Putamen (tissue), 1 donor: ENCODE data around the gene PRX.
"Not testable (repeated sequence)": the region's sequence is repeated elsewhere in the genome, so short reads cannot be mapped to it uniquely, and the experiment has no call there.

Experiments used
- DNase-seq: peaks from one replicate; pipeline ENCODE4 v3.0.0-alpha.2; 2016; ENCODE audit warnings: low spot score

PRX gene

DNA sequence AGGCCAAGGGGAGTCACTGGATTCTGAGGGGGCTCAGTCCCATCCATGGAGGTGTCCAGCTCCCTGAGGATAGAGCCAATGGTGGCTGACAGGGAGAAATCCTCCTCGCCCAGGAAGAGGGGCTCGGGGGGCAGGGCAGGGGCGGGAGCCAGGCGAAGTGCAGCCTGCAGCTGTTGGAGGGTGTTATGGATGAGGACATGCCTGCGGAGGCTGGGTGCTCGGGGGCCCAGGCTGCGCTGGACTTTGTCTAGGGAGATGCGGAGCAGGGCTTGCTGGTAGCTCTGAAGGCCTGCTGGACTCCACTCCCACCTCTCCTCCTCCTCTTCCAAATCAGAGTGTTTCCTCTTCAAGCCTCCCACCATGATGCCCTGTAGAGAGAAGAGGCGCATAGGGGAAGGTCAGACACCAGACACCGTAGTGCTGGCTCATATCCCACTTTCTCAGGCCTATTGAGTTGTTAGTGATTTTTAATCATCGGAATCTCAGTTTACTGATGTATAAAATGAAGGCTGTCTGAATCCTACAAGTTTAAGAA is 28.6 kb upstream of the PRX start:
- DNase-seq, result no peak

DNA sequence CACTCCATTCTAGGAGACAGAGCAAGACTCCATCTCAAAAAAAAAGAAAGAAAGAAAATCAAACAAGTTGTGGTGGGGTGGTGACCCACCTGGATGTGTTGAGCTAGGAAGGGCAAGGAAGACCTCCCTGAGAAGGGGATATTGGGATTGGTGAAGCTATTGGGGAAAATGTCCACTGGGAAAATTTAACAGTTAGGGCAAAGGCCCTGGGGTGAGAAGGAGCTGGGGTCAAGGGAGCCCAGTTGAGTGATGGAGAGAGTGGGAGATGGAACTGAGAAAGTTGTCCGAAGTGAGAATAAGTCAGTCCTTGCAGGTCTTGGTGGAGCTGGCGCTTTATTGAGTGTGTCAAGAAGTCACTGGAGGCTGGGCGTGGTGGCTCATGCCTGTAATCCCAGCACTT is 25.1 kb upstream of the PRX start:
- no peak for DNase-seq

DNA sequence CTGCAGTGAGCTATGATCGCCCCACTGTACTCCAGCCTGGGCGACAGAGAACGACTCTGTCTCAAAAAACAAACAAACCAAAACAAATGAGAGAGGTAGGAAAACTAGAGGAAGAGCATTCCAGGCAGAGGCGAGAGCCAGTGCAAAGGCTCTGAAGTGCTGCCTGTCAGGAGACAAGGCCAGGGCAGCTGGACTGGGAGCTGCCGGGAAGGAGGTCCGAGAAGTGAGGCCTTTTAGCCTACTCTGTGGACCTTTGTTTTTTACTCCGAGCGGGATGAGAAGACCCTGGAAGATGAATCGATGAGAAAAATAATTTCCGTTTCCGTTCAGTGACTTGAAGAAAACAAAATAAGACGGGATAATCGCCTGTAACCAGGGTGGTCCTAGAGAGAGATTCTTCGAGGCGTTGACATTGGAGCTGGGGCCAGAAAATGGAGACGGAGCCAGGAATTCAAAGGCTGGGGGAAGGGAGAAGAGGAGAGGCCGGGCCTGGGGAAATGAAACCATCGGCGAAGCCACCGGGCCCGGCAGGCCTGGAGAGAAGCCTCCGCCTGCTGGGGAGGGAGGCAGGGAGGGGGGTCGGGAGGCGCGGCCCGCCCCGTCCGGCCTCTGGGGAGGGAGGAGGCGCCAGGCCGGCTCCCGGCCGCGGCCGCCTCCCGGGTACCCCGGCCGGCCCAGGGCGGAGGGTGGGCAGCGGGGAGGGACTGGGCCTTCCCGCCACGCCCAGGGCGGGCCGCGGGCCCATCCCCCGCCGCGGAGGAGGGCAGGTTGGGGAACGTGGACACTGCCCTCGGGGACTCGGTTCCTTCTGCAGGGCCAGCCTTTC is 20.4 kb upstream of the PRX start:
- peak; percentile 89 for DNase-seq

DNA sequence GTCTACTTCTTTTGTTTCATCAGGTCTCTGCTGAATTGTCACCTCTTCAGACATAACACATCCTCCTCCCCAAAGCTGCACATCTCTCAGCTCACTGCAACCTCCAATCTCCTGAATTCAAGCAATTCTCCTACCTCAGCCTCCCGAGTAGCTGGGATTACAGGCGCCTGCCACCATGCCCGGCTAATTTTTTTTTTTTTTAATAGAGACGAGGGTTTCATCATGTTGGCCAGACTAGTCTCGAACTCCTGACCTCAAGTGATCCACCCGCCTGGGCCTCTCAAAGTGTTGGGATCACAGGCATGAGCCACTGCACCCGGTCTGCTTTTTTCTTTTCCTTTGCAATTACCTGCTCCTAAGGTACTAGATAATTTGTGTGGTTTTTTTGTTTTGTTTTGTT is 19.6 kb upstream of the PRX start:
- not testable (repeated sequence) for DNase-seq

DNA sequence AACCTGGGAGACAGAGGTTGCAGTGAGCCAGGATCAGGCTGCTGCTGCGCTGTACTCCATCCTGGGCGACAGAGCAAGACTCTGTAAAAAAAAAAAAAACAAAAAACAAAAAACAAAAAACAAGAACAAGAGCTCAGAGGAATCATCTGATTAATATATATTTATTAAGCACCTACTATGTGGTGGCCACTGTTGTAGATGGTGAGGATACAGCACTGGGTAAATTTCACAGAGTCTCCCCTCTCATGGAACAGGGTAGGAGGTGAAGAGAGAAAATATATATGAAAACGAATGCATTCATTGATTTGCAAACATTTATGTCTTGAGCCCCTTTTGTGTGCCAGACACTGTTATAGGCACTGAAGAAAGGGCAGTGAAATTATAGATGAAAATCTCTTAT is 18.5 kb upstream of the PRX start:
- no peak for DNase-seq

DNA sequence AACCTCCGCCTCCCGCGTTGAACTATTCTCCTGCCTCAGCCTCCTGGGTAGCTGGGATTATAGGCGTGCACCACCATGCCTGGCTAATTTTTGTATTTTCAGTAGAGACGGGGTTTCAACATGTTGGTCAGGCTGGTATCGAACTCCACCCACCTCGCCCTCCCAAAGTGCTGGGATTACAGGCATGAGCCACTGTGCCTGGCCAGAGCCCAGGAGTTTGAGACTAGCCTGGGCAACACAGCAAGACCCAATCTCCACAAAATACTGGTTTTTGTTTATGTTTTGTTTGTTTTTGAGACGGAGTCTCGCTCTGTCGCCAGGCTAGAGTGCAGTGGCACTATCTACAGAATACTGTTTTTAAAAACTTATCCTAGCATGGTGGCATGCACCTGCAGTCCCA is 17.1 kb upstream of the PRX start:
- DNase-seq, result not testable (repeated sequence)

DNA sequence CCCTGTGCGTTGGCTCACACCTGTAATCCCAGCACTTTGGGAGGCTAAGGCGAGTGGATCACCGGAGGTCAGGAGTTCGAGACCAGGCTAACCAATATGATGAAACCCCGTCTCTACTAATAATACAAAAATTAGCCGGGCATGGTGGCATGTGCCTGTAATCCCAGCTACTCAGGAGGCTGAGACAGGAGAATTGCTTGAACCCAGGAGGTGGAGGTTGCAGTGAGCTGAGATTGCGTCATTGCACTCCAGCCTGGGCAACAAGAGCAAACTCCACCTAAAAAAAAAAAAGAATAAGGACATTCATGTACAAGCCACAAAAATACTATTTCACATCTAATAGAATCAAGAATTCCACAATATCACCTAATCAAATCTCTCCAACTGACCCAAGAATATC is 15.0 kb upstream of the PRX start:
- not testable (repeated sequence) for DNase-seq

DNA sequence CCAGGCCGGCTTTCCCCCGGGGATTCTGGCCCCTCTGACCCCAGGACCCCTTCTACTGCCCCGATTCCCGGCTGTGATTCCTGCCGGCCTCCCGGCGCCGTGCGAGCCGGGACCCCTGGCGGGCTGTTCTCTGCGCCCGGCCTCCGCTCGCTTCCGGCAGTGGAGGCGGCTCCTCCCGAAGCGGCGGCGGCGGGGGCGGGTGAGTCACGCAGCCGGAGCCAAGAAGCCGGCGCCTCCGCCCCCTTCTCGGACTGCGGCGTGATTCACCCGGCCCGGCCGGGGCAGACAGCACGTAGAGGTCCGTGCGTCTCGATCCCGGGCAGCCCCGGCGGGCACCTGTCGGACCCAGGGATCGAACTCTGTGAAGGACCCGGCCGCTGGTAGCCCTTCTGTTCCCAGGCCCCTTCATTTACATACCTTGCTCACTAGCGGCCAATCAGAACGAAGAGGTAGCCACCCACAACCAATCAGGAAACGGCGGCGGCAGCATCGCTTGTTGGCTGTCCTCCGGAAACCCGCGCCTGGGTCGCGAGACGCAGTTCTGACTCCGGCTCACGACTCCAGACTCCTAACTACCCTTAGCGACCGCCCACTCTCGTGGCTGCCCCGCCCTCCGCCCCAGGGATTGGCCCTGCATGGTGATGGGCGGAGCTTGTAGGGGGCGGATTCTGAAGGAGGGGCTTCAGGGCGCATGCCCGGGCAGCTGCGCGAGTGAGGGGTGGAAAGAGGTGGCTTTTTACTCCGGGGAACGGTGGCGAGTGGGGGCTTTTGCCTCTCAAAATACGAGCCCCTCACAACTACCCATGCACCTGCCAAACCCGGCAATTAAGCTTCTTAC is 12.5 kb upstream of the PRX start, which contains the start of gene SERTAD1:
TSS of gene SERTAD1 (minus strand) at position 543 of the 838 bp plus-strand sequence. CDS start 2,446 bp downstream, outside the sequence.
- DNase-seq, result peak; percentile 100

DNA sequence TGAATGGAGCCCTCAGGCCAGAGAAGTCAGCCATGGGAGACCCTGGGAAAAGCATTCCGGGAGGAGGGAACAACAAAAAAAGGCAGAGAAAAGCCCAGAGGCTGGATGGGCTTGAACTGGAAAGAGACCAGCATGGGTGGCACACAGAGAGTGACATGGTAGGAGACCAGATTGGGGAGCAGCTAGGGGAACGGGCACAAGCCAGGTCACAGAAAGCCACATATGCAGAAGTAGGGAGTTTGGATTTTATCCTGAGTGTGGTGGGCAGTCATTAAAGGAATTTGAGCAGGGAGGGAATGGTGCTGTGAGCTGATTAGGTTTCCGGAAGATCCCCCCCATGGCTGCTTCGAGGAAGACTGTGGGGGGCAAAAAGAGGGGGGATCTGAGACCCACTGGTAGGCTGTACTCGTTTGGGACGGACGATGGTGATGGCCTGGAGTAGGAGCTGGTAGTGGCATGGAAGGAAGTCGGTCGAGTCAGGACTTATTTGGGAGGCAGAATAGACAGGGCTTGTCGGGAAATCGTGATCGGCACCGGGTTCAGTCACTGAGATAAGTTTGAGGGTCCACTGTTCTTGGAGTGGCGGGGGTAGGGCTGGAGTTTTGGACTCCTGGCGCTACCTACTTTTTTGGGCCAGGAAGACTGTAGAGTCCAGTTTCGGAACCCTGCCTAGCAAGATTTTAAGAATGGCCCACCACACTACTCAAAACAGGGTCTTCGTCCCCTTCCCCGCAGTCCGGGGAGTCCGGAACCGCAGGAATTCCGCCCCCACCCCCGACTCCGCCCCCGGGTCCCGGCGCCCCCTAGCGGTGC is 11.7 kb upstream of the PRX start:
- DNase-seq, result no peak

DNA sequence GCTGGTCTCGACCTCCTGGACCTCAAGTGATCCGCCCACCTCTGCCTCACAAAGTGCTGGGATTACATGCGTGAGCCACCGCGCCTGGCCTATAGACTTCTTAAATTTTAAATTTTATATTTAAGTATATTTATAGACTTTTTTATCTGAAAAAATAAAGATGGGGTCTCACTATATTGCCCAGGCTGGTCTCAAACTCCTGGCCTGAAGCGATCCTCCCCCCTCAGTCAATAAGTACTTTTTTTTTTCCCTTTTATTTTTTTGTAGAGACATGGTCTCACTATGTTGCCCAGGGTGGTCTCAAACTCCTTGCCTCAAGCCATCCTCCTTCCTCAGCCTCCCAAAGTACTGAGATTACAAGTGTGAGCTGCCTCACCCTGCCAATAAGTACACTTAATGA is 10.8 kb upstream of the PRX start:
- no peak for DNase-seq

DNA sequence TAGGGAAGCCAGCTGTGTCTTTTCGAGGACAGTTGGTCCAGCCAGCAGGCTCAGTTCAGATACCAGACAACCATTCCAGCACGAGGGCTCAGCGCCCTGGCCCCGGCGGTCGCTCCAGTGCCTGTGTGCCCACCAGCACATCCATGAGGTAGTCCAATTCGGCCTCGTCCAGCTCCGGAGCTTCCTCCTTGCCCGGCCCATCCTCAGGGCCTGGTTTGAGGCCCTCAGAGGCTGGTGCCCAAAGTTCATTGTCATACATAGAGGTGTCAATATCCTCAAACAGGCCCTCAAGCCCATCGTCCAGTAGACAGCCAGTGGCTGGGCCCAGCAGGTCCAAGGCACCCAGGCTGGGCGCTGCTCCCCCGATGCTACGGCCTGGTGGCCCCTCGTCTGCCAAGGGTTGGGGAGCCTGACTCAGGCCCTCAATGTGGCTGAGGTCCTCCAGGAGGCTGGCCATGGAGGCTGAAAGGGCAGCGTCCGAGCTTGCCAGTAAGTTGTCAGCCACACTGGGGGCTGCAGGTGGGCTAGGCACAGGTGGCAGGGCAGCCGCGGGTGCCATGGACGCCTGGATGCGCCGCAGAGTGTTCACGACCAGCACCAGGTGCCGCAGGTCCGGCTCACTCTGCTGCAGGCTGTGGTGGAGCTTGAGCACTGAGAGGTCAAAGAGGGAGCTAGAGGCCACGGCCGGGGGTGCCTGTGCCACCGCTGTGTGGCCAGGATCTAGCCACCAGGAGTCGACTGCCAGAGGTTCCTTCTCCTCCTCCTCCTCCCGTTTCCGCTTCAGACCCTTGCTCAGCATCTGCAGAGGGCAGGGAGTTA is 9.8 kb upstream of the PRX start:
- DNase-seq, result no peak

DNA sequence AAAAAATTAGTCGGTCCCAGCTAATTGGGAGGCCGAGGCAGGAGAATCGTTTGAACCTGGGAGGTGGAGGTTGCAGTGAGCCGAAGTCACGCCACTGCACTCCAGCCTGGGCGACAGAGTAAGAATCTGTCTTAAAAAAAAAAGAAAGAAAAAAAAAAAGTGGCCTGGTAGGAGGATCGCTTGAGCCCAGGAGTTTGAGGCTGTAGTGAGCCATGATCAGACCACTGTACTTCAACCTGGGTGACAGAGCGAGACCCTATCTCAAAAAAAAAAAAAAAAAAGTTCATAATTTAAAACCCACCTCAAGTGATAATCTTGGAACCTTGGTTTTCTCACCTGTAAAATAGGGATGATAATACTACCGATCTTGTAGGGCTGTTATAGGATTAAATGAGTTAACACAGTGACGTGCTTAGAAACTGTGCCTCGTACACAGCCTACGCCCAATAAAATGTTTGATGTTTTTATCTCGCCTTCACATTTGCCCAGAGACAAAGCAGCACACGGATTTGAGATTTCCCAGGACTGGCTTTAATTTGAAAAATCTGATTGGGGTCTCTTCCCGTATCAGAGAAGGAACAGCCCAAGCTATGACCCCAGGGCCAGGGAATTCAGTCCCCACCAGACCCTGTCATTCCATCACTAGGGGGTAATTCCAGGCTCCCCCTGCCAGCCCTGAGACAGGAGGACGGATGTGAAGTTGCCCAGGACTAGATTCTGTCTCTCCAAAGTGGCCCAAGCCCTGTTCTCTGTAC is 9.0 kb upstream of the PRX start:
- DNase-seq, result no peak

DNA sequence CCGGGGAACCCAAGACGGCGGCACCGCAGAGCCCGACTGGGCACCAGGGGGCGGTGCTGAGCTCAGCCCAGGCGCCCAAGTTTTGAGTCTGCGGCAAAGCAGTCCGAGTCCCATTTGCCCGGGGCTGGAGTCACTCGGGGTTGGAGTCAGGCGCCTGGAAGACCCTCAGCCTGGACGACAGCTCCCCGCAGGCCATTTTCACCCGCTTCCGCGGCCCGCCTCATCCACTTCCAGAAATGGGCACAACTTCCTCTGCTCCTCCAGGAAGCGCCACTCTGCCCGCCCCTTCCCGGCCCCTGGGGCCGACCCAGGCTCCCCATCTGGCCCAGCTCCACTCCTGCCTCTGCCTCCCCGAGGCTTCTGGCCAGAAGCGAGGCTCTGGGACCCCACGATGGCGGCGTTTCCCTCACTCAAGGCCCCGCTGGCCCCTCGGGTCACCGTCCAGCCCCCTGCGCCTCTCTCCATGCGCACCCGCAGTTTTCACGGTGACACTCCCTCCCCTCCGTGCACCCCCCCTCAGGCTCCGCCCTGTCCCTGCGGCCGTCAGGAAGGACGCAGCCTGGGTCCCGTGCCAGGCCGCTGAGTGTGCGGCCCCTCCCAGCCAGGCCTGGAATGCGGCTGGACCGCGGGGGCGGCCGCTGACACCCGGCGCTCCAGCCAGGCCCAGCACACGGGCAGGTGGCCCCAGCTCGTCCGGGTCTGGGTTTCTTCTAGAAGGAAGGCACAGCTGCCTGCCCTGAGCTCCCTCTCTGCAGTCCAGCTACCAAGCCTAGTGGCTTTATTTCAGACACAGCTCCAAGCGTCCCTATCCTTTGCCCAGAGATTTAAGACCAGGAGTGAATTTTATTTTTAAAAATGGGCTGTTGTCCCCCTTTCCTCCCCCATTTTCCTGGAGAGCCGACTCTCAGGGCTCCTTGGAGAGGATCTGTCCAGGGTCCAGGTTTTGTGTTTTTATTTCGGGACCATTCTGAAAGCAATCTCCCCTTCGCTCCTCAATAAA is 7.9 kb upstream of the PRX start:
- peak; percentile 85 for DNase-seq

DNA sequence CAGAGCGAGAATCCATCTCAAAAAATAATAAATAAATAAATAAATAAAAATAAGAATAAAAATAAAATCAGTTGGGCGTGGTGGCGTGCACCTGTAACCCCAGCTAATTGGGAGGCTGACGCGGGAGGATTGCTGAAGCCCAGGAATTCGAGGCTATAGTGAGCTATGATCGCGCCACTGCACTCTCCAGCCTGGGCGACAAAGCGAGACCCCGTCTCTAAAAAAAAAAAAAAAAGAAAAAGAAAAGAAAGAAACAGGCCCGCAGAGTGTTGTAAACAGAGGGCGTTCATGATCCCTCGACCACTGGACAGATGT is 7.2 kb upstream of the PRX start:
- no peak for DNase-seq

DNA sequence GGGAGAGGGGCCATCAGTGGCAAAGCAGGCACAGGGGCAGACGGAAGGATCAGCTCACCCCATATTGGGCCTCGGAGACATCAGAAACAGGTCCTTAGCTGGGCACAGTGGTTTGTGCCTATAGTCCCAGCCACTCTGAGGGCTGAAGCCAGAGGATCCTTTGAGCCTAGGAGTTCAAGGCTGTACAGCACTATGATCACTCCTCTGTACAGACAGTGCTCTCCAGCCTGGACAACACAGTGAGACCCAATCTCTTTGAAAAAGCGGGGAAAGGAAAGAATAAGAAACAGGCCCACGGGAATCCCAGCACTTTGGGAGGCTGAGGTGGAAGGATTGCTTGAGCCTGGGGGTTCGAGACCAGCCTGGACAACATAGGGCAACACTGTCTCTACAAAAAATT is 6.6 kb upstream of the PRX start:
- no peak for DNase-seq

DNA sequence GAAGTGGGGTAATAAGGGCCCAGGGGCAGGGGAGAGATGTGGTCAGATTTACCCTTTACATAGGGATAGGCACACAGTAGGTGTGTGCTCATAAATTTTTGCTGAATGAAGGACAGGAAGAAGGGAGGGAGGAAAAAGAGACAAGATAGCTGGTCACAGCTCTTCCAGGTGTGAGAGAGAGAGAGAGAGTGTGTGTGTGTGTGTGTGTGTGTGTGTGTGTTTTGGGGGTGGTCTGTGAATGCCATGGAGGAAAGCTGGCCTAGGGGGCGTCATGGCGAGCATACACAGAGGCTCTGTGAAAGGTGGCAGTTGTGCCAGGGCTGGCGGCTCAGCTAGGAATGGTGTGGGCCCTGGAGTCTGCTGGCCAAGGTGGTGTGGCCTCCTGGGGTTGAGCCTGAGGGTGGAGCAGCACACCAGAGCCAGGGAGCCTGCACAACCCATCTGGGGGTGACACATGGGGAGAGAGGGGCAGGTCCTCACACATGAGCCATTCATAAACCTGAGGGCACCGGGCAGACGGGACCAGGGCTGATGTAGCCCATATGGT is 6.0 kb upstream of the PRX start:
- DNase-seq, result no peak

DNA sequence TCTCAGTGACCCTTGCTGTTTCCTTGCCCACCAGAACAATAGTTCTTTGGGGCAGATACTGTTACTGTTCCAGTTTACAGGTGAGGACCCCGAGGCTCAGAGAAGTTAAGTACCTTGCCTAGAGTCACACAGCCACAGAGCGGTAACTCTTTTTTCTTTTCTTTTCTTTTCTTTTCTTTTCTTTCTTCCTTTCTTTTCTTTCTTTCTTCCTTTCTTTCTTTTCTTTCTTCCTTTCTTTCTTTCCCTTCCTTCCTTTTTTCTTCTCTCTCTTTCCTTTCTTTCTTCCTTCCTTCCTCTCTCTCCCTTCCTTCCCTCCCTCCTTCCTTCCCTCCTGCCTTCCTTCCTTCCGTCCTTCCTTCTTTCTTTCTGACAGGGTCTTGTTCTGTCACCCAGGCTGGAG is 4.9 kb upstream of the PRX start:
- DNase-seq, result no peak

DNA sequence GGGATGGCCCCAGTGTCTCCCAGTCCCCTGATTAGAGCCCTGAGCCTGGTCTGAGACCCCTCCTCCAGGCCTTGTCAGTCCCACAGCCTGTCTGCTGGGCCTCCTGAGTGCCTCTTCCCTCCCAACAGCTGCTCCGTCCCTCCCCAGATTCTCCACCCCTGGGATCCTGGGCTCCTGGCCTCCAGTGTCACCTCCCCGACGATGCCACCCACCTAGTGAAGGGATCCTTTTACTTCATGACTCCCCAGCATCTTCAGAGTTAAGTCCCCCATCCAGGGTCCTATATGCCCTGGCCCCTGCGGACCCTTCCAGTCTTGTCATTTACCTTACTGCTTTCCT is 4.4 kb upstream of the PRX start:
- no peak for DNase-seq
